Measurements from ENCODE around the gene EGFR.

The EGFR gene

GRCh38 chr7:55209366-55209765, 190.5 kb downstream of the EGFR start:
- TF ChIP-seq CTCF (IDR thresholded peaks at IDR 0.05; ENCODE audit: low read depth, low read length, missing control alignments) = no peak
- Histone ChIP-seq H3K27ac (no peak overlapping the region), H3K27me3 (replicated peaks) (no peaks in the 10 kb centered on the region), H3K4me3 (ENCODE audit: low read depth, low read length) (no peak overlapping the region), H3K36me3 (replicated peaks) (peaks cover 39% of the 10 kb centered on the region)
- in situ Hi-C loops (cut with HindIII; ENCODE audit: low pct_ligation_motif_present, low sequenced_read_pairs) = no loop called here
- no peak for DNase-seq

GRCh38 chr7:55210176-55210575, 191.4 kb downstream of the EGFR start:
- H3K27me3 ChIP-seq (replicated peaks) = no peaks in the 10 kb centered on the region
- TF ChIP-seq CTCF (IDR thresholded peaks at IDR 0.05; ENCODE audit: low read depth, low read length, missing control alignments) = no peak
- no peak for DNase-seq
- in situ Hi-C loops (cut with HindIII; ENCODE audit: low pct_ligation_motif_present, low sequenced_read_pairs) = no loop called here
- H3K4me3 ChIP-seq (ENCODE audit: low read depth, low read length) = no peak overlapping the region
- H3K27ac ChIP-seq = no peak overlapping the region
- H3K36me3 ChIP-seq (replicated peaks) = peaks cover 30% of the 10 kb centered on the region

GRCh38 chr7:55210716-55211115, 191.9 kb downstream of the EGFR start:
- Histone ChIP-seq H3K27me3 (replicated peaks) (no peaks in the 10 kb centered on the region), H3K4me3 (ENCODE audit: low read depth, low read length) (no peak overlapping the region), H3K36me3 (replicated peaks) (peaks cover 26% of the 10 kb centered on the region), H3K27ac (no peak overlapping the region)
- in situ Hi-C loops (cut with HindIII; ENCODE audit: low pct_ligation_motif_present, low sequenced_read_pairs) = no loop called here
- no peak for TF ChIP-seq CTCF (IDR thresholded peaks at IDR 0.05; ENCODE audit: low read depth, low read length, missing control alignments)
- no peak for DNase-seq

GRCh38 chr7:55211726-55212125, 192.9 kb downstream of the EGFR start:
- H3K4me3 ChIP-seq (ENCODE audit: low read depth, low read length) = no peak overlapping the region
- in situ Hi-C loops (cut with HindIII; ENCODE audit: low pct_ligation_motif_present, low sequenced_read_pairs) = no loop called here
- TF ChIP-seq CTCF (IDR thresholded peaks at IDR 0.05; ENCODE audit: low read depth, low read length, missing control alignments) = no peak
- no peak overlapping the region for H3K27ac ChIP-seq
- DNase-seq = no peak
- no peaks in the 10 kb centered on the region for H3K27me3 ChIP-seq (replicated peaks)
- H3K36me3 ChIP-seq (replicated peaks) = peaks cover 18% of the 10 kb centered on the region

GRCh38 chr7:55212176-55212575, 193.4 kb downstream of the EGFR start:
- TF ChIP-seq CTCF (IDR thresholded peaks at IDR 0.05; ENCODE audit: low read depth, low read length, missing control alignments) = no peak
- Histone ChIP-seq H3K4me3 (ENCODE audit: low read depth, low read length) (no peak overlapping the region), H3K36me3 (replicated peaks) (peaks cover 17% of the 10 kb centered on the region), H3K27me3 (replicated peaks) (no peaks in the 10 kb centered on the region), H3K27ac (no peak overlapping the region)
- in situ Hi-C loops (cut with HindIII; ENCODE audit: low pct_ligation_motif_present, low sequenced_read_pairs) = no loop called here
- no peak for DNase-seq

- Histone ChIP-seq H3K27ac (no peak overlapping the region), H3K27me3 (replicated peaks) (no peaks in the 10 kb centered on the region), H3K4me3 (ENCODE audit: low read depth, low read length) (no peak overlapping the region), H3K36me3 (replicated peaks) (peaks cover 11% of the 10 kb centered on the region)
- in situ Hi-C loops (cut with HindIII; ENCODE audit: low pct_ligation_motif_present, low sequenced_read_pairs) = no loop called here
- TF ChIP-seq CTCF (IDR thresholded peaks at IDR 0.05; ENCODE audit: low read depth, low read length, missing control alignments) = no peak
- DNase-seq = no peak
Measured at GRCh38 chr7:55212838-55213237, 194.0 kb downstream of the EGFR start.

Measured in brain microvascular endothelial cell (primary cell).